CD4-positive, alpha-beta T cell treated with Interferon alpha-2 for 1 hour (primary cell): Measurements from ENCODE around the gene KRTAP10-3.
"Not testable (repeated sequence)": the region's sequence is repeated elsewhere in the genome, so short reads cannot be mapped to it uniquely, and the experiment has no call there.

Experiments used
- DNase-seq, 2 donors: peaks; one replicate each; pipeline ENCODE4 v3.0.0-alpha.2; 2020 to 2022

KRTAP10-3 gene, protein sequence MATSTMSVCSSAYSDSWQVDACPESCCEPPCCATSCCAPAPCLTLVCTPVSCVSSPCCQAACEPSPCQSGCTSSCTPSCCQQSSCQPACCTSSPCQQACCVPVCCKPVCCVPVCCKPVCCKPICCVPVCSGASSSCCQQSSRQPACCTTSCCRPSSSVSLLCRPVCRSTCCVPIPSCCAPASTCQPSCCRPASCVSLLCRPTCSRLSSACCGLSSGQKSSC

DNA sequence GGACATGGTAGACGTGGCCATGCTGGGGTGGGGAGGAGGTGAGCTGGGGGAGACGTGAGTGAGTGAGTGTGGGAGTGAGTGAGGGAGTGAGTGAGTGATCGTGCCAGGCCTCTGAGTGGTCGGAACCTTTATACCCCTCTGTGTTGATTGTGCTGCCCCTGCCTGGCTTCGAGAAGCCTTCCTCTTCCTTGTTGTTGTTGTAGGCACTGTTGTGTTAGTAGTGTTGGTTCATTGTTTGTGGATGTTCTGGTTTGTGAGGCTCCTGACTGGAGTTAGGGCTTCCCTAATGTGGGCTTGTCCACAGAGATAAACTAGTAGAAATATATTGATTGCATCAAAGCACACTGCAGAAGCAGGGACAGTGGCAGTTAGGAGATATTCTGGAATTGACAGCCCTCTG, at the start of gene KRTAP10-3:
TSS of gene KRTAP10-3 (minus strand) at position 101 of the 400 bp plus-strand sequence. CDS start at position 21, 80 bp downstream.
- DNase-seq, result no peak

DNA sequence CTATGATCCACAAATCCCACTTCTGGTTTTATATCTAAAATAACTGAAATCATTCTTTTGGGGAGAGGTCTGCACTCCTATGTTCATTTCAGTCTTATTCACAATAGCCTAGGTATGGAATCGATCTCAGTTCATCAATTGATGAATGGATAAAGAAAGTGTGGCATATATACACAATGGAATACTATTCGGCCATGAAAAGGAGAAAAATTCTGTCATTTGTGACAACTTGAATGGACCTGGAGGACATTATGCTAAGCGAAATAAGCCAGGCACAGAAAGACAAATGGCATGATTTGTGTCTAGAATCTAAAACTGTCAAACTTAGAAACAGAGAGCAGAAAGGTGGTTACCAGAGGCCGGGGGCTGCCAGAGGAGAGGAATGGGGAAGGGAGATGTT, 47.9 kb upstream of the KRTAP10-3 start:
- DNase-seq, result no peak

DNA sequence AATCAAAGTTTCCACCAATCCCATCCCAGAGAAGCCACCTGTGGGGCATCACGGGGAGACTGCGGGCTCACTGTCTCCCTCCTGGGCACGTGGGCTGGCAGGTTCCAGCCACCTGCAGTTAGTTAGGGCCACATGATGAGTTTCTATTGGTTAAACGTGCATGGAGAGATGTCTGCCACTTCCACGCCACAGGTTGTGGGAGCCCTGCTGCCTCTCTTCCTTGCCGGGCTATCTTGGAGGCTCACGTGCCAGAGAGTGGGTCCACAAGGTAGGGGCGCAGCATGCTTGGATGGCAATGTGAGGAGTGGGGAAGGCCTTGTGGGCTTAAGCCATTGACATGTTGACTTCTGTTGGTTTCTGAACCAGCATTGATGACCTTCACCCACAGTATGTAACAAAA, 45.3 kb upstream of the KRTAP10-3 start:
- DNase-seq, result no peak

DNA sequence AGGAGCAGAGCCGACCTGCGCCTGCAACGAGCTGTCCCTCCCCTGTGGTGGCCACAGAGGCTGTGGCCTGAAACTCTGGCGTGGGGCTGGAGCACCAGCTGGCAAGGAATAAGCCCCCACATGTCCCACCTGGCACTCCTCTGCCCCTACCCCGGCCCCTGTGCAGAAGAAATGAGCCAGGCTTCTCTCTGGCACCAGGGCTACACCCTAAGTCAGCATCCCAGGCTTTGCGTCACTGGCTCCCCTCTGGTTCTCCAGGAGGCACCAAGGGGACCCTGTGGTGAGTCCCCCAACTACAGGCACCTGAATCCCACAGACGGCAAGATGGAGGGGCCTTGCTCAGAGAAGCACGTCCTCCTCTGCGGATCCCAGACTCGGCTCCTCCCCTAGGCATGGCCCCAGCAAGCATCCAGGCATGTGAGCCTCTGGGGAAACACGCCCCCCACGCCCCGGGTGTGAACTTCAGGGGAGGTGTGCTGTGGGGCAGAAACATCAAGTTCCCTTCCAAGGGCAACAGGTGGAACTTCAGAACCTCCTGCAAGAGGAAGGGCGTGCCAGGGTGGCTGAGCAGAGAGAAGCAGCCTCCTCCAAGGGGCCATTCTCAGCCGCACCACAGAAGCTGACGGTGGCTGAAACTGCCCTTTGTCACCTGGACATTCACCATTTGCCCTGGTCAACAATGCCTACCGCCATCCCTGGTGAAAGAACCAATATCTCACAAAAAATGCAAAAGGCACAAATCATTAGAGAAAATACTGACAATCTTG, 44.7 kb upstream of the KRTAP10-3 start:
- DNase-seq, result no peak

DNA sequence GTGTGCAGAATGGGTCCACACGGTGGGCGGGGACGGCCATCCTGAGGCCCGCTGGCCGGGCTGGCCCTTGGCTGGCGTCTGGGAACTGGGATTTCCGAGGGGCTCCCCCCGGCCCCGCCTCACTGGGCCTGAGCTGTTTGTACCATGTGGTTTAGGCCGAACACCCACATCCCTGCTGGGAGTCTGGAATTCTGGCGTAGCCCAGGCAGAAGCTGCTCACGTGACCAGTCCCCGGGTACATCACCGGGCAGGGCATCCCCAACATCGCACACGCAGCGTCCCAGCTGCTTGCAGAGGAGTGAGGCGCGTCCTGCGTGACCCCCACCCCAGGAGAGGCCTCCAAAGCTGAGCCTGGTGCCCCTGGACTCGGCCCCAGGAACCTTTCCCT, 43.9 kb upstream of the KRTAP10-3 start:
- no peak for DNase-seq

DNA sequence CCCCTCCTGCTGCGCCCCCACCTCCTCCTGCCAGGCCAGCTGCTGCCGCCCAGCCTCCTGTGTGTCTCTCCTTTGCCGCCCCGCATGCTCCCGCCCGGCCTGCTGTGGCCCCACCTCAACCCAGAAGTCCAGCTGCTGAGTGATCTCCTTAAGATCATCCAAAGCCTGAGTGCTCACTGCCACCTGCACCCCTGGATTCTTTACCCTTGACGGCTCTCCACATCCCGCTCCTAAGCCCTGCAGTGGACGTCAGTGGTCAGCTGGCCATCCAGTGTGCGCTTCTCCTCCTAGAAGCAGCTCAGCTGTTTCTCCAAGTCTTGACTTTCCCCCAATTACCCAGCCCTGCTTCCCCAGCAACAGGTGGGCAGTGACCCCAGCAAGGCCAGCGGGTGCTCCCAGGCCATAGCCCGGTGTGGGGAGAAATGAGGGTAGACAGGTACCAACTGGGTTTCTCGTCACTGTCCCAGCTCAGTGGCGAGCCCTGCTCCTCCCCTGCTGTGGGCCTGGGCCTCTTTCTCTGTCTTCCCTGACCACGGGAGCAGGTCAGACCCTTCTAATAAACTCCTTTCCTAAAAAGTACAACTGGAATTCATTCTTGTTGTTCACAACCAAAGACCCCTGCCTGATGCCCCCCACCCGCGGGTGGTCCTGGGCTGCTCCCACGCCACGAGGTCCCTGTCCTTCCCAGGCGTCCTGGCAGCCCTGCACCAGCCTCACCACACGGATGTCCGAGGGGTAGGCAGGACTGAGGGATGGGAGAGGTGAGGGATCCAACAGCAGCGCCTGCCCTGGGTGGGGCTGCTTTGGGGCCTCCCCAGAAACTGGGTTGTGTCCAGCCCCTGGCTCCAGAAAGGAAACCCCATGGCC, 43.2 kb upstream of the KRTAP10-3 start:
- DNase-seq, result no peak

DNA sequence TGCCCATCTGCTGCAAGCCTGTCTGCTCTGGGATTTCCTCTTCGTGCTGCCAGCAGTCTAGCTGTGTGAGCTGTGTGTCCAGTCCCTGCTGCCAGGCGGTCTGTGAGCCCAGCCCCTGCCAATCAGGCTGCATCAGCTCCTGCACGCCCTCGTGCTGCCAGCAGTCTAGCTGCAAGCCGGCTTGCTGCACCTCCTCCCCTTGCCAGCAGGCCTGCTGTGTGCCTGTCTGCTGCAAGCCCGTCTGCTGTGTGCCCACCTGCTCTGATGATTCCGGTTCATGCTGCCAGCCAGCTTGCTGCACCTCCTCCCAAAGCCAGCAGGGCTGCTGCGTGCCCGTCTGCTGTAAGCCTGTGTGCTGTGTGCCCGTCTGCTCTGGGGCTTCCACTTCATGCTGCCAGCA, 42.5 kb upstream of the KRTAP10-3 start:
- not testable (repeated sequence) for DNase-seq

DNA sequence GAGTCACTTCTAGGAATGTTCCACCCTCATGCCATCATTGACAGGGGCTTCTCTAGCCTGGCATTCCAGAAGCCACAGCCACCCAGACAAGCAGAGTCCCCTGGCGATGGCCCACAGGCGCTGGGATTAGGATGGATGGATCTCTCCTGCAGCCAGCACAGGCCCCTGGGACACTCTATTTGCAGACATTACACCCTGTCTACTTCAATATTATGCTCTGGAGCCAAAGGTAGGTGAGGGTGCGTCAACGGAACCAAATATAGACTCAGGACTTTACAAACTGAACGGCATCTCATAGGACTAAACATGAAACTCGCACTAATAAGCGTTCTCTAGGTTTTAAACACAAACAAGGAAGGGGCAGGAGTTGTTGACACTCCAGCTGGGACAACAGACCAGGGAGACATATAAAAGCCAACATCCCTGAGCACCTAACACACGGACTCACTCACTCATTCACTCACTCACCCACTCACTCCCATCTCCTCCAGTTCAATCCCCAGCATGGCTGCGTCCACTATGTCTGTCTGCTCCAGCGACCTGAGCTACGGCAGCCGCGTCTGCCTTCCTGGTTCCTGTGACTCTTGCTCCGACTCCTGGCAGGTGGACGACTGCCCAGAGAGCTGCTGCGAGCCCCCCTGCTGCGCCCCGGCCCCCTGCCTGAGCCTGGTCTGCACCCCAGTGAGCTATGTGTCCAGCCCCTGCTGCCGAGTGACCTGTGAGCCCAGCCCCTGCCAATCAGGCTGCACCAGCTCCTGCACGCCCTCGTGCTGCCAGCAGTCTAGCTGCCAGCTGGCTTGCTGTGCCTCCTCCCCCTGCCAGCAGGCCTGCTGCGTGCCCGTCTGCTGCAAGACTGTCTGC, 41.8 kb upstream of the KRTAP10-3 start, which contains the start of gene KRTAP10-7:
TSS of gene KRTAP10-7 (plus strand) at position 480 of the 861 bp plus-strand sequence. CDS start at position 505, 25 bp downstream.
- DNase-seq, result not testable (repeated sequence)

DNA sequence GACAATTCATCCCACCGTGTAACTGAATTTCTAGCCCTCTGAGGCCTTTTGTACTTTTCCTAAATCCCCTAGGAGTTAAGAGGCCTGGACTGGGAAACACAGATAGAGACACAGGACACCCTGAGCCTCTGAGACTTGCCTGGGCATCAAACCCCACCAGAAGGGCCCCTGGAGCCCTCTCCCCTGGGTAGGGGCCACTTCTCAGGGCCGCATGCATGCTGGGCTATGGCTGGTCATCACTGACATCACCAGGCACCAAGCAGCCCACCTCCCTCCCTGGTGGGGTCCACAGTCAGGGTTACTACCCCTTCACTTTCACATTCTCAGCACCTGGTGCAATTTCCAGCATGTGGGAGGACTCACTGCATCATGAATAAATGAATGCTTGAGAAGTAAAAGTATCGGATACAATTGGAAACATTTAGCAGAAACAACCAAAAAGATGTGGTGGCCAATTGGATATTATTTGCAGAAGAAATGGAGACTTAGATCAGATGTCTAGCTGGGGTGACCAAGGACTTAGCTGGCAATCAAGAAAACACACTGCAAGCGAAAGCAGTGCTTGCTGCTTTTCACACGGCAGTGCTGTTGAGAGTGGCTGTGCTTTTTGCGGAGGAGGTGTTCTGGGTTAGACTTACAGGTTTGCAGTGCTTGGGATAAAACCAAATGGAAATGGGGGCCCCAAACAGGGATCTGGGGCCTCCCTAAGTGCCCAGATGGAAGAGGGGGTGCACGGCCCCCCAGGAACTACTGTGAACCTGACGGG, 40.9 kb upstream of the KRTAP10-3 start:
- no peak for DNase-seq

DNA sequence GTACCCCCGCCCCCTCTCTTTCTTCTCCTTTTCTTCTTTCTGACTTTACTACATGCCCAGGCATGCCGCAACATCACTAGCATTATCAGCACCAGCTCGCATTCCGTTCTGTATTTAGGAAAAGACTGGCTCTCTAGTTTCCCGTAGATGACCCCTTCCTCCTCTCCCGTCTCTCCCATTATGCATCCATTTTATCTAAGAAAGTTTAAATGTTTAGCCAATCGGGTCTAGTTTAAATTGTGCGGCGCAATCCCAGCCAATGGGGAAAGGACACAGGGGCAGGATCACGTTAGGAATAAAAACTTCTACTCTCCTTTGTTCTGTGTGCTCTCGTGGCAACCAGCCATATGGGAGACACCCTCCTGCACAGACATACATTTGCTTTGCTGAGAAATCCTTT, 39.5 kb upstream of the KRTAP10-3 start:
- no peak for DNase-seq

DNA sequence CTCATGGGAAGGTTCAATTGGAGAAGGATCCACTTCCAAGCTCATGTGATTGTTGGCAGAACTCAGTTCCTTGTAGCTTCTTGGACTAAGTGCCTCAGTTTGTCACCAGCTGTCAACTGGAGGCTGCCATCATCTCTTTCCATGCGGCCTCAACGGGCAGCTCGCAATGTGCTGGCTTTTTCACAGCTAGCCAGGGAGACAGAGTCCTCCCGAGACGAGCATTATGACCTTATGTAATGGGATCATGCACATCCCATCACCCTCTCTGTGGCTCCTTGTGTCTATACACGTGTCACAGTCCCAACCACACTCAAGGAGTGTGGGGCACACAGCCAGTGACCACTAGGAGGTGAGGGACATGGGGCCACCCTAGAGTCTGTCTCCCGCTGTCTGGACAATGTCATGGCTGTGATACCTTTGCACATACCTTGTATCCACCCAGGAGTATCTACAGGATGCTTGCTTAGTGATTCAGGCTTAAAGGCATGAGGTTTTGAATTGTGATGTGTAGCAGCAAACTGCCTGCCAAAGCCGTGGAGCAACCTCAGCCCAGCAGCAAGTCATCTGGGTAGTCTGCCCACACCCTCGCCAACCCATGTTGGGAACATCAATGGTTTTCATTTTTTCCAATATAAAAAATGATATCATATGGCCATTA, 37.6 kb upstream of the KRTAP10-3 start:
- DNase-seq, result no peak

DNA sequence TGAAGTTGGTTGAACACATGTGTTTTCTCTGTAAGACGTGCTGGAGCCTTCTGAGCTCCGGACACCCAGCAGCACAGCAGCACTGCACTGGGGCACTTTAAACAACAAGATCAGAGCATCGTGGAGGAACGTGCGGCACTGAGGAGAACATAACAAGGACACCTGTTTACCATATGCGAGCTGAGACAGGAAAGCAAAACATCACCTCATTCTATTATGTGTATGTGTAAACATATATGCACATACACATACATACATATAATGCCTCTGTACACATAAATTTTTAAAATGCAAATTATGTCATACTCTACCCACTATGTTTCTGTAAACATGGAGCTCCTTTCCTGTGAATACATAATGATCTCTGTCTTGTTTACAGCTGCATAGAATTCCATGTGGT, 36.9 kb upstream of the KRTAP10-3 start:
- DNase-seq, result no peak

DNA sequence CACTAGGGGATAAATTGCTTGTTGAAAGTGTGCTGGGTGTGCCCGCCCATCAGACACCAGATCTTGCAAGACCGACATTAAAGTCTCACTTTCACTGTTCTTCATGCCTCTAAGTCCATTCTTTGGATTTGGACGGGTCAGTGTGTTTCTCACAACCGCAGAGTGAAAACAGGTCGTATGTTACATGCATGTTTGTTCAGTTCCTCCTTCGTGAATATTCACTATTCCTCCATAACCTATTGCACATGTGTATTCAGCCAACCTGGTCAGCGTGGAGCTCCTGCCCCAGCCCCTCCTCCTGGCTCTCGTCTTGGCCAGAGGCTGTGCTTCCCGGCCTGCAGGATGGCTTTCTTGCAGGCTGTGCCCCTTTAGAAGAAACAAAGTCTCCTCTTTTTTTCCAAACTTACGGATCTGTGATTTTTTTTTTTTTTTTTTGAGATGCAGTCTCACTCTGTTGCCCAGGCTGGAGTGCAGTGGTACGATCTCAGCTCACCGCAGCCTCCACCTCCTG, 35.9 kb upstream of the KRTAP10-3 start:
- DNase-seq, result no peak

DNA sequence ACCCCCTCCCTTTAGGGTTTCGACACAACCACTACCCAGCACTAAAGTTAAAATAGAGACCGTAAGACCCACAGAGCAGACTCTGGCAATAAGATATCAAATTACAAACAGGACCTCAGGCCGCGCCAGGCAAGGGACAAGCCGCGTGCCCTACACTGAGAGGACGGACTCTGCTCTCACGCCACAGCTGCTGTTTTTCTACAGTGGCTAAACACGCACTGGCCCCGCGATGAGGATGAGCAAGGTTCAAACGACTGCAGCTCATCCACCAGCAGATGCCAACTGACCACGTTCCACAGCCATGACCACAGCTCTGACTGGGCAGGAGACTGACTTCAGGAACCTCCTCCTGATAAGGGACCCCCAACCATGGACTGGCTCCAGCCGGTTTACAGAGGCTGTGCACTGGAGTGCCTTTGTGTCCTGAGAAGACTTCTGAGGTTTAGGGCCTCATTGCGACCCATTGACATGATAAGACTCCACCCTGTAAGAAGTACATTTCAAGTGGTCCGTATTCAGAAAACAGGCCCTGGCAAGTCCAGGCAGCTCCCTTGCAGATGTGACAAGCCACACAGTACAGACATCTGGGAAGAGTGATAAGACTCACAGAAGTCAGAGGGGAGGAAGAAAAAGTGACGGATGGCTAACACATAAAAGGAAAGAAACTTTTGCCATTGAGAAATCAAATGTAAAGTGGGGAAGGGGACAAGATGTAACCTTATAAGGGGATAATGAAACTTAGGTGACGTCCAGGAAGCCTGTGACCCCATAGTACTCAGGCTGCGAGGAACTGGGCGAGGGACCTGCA, 35.2 kb upstream of the KRTAP10-3 start:
- DNase-seq, result no peak

DNA sequence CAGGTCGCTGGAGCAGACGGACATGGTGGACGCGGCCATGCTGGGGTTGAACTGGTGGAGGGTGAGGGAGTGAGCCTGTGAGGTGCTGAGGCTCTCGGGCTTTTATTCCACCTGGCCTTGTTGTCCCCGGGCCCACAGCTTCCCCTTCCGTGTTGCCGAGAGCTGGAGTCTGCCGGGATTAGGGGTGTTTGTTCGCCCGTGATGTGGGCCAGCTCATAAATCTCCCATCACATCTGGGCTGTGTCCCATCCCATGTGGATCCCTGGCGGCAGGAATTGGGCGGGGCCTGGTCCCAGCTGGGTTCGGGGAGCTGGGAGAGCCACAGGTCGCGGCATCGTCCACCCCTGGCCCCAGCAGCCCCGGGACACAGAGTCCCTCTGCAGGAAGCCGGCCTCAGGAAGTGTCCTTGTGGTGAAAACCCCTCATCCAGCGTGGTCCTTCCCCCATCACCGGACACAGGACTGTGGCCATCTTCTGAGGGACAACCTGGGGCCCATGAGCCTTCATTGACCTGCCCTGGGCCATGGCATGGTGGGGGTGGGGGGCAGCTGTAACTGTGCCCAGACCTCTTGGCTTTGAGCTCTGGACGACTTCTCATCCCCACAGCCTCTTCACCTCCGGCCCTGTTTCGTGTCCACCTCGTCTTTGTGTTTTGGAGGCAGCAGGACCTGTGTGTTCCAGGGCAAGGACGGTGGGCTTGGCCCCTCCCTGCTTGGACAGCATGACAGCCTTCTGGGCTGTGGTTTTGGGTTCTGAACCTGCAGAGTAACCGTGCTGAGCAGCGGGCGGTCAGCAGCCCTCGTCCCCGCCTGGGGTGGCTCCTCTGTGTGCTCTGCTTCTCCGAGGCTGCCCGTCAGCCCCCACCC, 34.1 kb upstream of the KRTAP10-3 start, which contains the start of gene KRTAP10-6:
TSS of gene KRTAP10-6 (minus strand) at position 60 of the 866 bp plus-strand sequence. CDS start at position 39, 21 bp downstream.
- no peak for DNase-seq

DNA sequence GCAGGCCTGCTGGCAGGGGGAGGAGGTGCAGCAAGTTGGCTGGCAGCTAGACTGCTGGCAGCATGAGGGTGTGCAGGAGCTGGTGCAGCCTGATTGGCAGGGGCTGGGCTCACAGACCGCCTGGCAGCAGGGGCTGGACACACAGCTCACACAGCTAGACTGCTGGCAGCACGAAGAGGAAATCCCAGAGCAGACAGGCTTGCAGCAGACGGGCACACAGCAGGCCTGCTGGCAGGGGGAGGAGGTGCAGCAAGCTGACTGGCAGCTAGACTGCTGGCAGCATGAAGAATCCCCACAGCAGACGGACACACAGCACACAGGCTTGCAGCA, 33.2 kb upstream of the KRTAP10-3 start:
- DNase-seq, result not testable (repeated sequence)

DNA sequence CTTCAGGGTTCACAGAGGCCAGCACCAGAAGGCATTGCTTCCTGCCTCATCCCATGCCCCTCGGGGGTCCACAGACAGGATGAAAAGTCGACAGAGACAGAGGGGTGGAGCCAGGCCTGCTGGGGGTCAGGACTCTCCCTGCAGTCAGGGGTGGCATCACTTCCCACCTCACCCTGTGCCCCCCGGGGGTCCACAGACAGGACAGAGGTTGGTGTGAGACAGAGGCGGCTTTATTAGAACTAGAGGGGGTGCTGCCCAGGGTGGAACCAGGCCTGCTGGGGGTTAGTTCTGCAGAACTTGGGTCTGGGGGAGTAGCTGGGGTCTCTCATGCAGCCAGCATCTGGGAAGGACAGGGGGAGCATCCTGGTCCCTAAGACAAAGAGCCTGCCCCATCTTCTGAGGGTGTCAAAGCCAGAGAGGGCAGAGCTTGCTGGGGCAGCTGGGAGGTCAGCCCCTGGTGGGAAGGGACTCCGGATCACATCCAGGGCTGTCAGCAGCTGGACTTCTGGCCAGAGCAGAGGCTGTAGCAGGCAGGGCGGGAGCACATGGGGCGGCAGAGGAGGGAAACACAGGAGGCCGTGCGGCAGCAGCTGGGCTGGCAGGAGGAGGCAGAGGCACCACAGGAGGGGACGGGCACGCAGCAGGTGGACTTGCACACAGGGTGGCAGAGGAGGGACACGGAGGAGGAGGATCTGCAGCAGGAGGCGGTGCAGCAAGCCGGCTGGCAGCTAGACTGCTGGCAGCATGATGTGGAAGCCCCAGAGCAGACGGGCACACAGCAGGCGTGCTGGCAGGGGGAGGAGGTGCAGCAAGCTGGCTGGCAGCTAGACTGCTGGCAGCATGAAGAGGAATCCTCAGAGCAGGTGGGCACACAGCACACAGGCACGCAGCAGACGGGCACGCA, 32.6 kb upstream of the KRTAP10-3 start:
- not testable (repeated sequence) for DNase-seq

DNA sequence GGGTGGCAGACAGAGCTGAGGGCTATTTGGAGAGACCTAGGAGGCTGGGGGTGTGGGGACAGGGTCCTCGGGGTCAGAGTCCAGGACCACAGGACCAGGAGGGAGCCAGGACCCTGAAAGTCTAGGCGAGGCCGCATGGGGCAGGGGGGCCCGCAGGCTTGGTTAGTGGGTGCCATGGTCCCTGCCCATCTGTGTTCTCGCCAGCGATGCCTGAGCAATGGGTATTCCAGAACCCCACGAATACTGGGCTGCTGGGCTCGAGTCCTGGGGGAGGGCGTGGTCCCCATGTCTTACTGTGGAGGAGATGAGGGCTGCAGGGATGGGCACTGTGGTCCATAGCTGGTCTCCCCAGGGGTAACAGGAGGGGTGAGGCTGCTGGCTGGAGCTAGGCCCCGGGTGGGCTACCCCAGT, 31.7 kb upstream of the KRTAP10-3 start:
- no peak for DNase-seq
